Measurements from ENCODE around the gene RPS6KA4.

The RPS6KA4 gene

GRCh38 chr11:64327993-64328392, 31.0 kb upstream of the RPS6KA4 start:
- no peak for DNase-seq

DNA sequence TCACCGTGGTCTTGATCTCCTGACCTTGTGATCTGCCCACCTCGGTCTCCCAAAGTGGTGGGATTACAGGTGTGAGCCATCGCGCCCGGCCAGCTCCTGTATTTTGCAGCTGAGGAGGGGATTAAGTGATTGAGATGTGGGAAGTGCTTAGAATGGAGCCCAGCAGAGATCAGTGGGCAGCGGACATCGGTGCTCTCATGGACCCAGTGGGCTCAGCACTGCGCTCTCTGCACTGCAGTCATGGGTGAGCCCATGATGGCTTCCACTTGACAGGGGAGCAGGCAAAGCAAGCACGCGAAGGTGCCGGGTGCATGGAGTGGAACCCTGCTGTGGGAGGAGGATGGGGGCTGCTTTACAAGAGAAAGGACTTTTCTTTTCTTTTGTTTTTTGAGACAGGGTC, 28.1 kb upstream of the RPS6KA4 start:
- DNase-seq: no peak

GRCh38 chr11:64331569-64332371, 27.2 kb upstream of the RPS6KA4 start:
- no peak for DNase-seq

- DNase-seq: no peak
These were observed 25.4 kb upstream of the RPS6KA4 start for GRCh38 chr11:64333556-64333955.

- DNase-seq: no peak
These were observed 23.9 kb upstream of the RPS6KA4 start for GRCh38 chr11:64334764-64335735.

- no peak for DNase-seq
These were observed 21.3 kb upstream of the RPS6KA4 start for GRCh38 chr11:64337538-64338249.

- no peak for DNase-seq
These were observed 20.2 kb upstream of the RPS6KA4 start for GRCh38 chr11:64338716-64339115.

GRCh38 chr11:64339286-64339685, 19.7 kb upstream of the RPS6KA4 start:
- no peak for DNase-seq

DNA sequence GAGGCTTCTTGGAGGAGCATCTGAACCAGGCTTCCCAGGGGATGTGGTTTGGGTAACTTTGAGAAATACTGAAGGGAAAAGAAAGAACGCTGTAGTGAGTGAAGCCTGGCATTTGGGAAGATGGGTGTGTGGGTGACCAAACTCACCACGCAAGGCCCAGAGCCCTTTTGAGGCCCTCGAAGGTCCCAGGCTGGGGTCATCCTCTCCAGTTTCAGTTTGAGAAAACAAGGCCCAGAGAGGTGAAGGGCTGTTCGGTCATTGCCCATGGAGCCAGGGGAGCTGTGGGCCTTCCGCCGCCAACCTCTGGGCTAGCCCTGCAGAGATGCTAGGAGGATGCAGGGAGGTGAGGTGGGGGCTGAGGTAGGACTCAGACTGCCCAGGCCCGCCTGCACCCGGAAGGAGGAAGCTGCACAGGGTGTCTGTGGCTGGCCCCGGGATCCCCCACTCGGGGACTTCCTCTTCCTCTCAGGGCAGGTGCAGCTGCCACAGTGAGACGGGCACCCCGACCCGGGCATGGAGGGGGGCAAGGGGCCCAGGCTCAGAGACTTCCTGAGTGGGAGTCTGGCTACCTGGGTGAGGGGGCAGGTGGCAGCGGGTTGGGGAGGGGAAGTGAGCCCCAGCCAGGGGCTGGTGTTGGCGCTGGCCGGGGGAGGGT, 19.1 kb upstream of the RPS6KA4 start, which contains the start of gene CCDC88B:
CCDC88B (plus strand) TSS at position 451 of the 655 bp plus-strand sequence; CDS start at position 514, 63 bp downstream.
- DNase-seq: no peak

DNA sequence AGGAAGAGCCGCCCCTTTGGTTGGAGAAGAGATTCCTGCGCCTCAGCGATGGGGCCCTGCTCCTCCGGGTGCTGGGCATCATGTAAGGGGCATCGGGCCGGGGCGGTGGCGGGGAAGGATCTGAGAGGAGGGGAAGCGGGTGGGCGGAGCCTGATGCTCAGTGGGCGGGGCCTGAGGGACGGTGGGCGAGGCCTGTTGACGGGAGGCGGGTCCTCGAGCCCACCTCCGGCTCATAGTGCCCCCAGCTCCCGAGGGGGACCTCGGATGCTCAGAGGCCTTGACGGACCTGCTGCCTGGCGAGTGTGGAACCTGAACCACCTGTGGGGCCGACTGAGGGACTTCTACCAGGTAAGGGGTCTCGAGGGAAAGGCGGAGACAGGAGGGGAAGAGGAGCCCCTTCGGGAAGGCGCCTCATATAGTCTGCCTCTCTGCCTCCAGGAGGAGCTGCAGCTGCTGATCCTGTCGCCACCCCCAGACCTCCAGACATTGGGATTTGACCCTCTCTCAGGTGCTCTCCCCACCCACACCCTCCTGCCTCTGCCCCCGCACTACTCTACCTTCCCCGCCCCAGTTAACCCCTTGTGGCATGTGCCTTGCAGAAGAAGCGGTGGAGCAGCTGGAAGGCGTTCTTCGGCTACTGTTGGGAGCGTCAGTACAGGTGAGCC, 18.2 kb upstream of the RPS6KA4 start:
- no peak for DNase-seq

DNA sequence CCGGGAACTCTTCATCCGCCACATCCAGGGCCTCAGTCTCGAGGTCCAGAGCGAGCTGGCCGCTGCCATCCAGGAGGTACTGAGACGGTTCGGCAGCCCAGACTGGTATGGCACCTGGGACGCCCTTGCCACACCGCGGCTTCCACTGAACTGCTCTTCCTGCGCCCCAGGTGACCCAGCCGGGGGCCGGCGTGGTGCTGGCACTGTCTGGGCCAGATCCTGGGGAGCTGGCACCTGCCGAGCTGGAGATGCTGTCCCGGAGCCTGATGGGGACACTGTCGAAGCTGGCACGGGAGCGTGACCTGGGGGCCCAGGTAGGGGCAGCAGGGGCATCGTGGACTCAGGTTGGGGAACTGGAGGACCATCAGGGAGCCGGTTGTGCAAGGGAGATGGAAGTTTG, 17.5 kb upstream of the RPS6KA4 start:
- no peak for DNase-seq

DNA sequence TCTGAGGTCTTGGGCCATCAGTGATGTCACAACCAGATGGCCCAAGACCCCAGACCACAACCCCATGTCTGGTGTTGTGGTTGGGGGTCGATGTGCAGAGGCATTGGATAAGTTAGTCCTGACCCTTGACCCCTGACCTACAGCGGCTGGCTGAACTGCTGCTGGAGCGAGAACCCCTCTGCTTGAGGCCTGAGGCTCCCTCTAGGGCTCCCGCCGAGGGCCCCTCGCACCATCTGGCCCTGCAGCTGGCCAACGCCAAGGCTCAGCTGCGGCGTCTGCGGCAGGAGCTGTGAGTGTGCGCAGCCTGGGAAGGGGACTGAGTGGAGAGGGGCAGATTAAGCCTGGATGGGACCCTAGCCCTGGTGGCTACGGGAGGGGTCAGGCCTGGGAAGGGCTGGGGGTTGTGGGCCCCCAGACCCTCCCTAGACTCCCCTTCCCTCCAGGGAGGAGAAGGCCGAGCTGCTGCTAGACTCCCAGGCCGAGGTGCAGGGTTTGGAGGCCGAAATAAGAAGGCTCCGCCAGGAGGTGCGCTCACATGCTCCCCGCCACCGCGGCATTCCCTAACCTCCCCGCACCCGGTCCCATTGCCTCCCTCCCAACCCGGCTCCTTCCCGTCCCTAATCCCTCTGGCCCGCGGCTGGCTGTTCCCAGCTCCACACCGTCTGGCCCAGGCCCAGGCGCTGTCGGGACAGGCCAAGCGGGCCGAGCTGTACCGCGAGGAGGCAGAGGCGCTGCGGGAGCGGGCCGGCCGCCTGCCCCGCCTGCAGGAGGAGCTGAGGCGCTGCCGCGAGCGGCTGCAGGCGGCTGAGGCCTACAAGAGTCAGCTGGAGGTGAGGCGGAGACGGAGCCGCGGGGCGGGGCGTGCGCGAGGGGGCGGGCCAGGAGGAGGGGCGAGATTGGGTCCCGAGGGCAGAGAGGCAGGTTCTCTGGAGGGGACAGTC, 16.8 kb upstream of the RPS6KA4 start:
- DNase-seq: peak; percentile 43

- DNase-seq: no peak
These were observed 15.9 kb upstream of the RPS6KA4 start for GRCh38 chr11:64342869-64343745.

GRCh38 chr11:64343767-64344559, 15.0 kb upstream of the RPS6KA4 start:
- no peak for DNase-seq

DNA sequence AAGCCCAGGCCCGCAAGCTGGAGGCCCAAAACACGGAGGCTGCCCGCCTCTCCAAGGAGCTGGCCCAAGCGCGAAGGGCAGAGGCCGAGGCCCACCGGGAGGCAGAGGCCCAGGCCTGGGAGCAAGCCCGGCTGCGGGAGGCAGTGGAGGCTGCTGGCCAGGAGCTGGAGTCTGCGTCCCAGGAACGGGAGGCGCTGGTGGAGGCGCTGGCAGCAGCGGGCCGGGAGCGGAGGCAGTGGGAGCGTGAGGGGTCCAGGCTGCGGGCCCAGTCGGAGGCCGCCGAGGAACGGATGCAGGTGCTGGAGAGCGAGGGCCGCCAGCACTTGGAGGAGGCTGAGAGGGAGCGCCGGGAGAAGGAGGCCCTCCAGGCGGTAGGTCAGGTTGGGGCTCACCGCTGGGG, 14.2 kb upstream of the RPS6KA4 start:
- no peak for DNase-seq

DNA sequence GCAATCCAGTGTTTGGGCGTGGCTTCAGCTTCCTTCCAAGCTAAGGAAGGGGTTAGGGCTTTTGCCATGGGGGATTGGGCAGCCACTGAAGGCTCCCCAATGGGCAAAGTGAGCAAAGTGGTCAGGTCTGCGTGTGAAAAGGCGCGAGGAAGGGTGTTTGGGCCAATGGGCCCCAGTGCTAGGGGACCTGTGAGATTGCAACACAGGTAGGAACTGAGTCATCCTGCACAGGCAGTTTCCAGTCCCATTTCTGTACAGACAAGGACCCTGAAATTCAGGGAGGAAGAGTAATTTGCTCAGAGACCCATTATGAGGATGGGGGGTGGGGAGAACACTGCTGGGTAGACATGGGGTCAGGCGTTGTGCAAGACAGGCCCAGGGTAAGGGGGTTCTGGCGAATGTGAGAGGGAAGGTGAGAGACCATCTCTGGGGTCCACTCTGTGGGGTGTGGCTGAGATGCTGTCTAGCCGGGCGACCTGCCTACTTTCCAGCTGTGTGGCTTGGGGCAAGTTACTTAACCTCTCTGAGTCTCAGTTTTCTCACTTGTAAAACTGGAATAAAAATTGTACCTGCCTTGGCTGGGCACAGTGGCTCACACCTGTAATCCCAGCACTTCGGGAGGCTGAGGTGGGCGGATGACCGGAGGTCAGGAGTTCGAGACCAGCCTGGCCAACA, 11.6 kb upstream of the RPS6KA4 start:
- no peak for DNase-seq

DNA sequence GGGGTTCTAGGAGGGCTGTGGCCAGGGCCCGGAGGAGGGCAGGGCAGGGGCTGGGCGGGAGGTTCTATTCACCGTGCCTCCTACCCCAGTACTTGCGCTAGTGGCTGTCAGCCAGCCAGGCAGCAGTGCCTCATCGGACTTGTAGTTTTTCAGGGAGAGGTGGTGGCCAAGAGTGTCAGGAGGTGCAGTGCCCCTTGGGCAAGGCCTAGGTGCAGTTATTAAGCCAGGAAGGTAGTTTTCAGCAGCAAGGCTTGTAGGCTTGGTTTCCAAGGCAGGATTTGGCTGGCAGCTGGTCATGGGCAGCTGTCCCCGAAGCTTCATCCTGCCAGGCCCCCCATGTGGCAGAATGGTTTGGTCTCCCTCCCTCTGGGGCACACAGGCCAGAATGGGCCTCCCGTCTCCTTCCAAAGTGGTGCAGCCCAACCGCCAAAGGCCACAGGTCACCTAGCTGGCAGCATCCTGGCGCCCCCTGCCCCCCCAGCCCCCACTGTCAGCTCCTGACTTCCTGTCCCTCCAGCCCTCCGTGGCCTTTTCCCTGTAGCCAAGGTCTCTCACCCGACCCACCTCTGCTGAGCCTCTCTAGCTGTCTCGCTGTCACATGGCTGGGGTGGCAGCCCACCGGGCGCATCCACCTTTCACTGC, 10.5 kb upstream of the RPS6KA4 start:
- no peak for DNase-seq

DNA sequence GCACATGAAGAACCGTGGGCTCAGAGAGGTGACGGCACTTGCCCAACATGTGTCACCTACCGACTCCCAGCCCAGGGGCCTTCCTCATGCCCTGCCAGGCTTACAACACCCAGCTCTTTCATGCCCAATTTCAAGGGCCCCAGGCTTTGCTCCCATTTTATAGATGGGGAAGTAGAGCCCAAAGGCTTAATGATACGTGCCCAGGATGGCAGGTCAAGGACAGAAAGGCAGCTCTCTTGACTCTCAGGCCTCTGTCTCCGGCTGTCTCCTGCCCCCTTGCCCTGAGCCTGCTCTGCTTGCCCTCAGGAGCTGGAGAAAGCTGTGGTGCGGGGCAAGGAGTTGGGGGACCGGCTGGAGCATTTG, 10.0 kb upstream of the RPS6KA4 start:
- DNase-seq: no peak

Data from NCI-H1048 (cell line).